HFF-Myc (cell line): ENCODE data around the gene AAGAB.

Experiments used
- DNase-seq: peaks from one replicate; pipeline ENCODE4 v3.0.0-alpha.2; 2011; ENCODE audit warnings: low read depth; ENCODE audit errors: extremely low read depth
- H3K4me3 ChIP-seq: replicated peaks from 2 replicates; pipeline ENCODE4 v1.5.1; 2011; ENCODE audit warnings: low read depth, mild to moderate bottlenecking, control low read depth, low read length
- CTCF ChIP-seq: IDR thresholded peaks from 2 replicates; pipeline ENCODE4 v1.5.1; 2012; ENCODE audit warnings: mild to moderate bottlenecking, low read depth, low read length, control low read depth; ENCODE audit errors: missing control alignments

AAGAB gene

GRCh38 chr15:67188551-67189218, 65.8 kb downstream of the AAGAB start:
- TF ChIP-seq CTCF = no peak
- peak; percentile 98 for DNase-seq
- H3K4me3 ChIP-seq = no peak overlapping the region

GRCh38 chr15:67187351-67187854, 67.1 kb downstream of the AAGAB start:
- no peak for TF ChIP-seq CTCF
- no peak for DNase-seq
- H3K4me3 ChIP-seq = no peak overlapping the region

- DNase-seq = no peak
- no peak for TF ChIP-seq CTCF
- no peak overlapping the region for H3K4me3 ChIP-seq
Measured at GRCh38 chr15:67186688-67187087, 67.8 kb downstream of the AAGAB start.

- no peak for TF ChIP-seq CTCF
- DNase-seq = no peak
- no peak overlapping the region for H3K4me3 ChIP-seq
Measured at GRCh38 chr15:67186226-67186649, 68.2 kb downstream of the AAGAB start.

- DNase-seq = peak; percentile 66
- no peak overlapping the region for H3K4me3 ChIP-seq
- TF ChIP-seq CTCF = no peak
Measured at GRCh38 chr15:67185621-67186225, 68.7 kb downstream of the AAGAB start.

- DNase-seq = no peak
- no peak overlapping the region for H3K4me3 ChIP-seq
- TF ChIP-seq CTCF = no peak
Measured at GRCh38 chr15:67185051-67185450, 69.4 kb downstream of the AAGAB start.
